Measurements from ENCODE around the gene HTRA1. TPM values are rescaled to one million over a fixed set of nuclear protein-coding genes. Genes with fewer than 3 reads are reported as not detected.

The HTRA1 gene
- total and polyA plus RNA-seq, 2 of the 4 experiments (the other 2 are of a cell fraction) = 28.5 to 108 TPM

GRCh38 chr10:122445904-122446303, 15.4 kb upstream of the HTRA1 start:
- H3K23ac ChIP-seq (ENCODE audit: low read depth, low read length) = no peak overlapping the region
- BruUV-seq (replicated peaks) = no TSS peak
- no peak overlapping the region for H4K8ac ChIP-seq (ENCODE audit: low read depth in 2 of 2, low read length in 2 of 2)
- no peak overlapping the region for H2BK20ac ChIP-seq (ENCODE audit: low read depth, low read length)
- ATAC-seq (ENCODE audit: low read depth) (no peak; the same call in 1 of the 2 replicates), DNase-seq (no peak)
- H3K4me2 ChIP-seq (ENCODE audit: low read depth, low read length) = no peak overlapping the region
- H3K4ac ChIP-seq (ENCODE audit: low read depth, low read length) = no peak overlapping the region
- intact Hi-C loops (cut with micrococcal nuclease) = no loop called here
- H3K9me1 ChIP-seq (ENCODE audit: insufficient read depth, low read length) = no peaks in the 10 kb centered on the region
- H4K91ac ChIP-seq (ENCODE audit: insufficient read depth, low read depth, low read length) = no peak overlapping the region
- H3K27me3 ChIP-seq (ENCODE audit: control insufficient read depth, insufficient read depth, low read length) = no peaks in the 10 kb centered on the region; the same call in none of the 2 replicates
- ChIA-PET CTCF (interaction anchor here (0.6 kb wide), 1 partner anchor 514 kb away, joined by 3 read pairs; no protein-coding TSS in a partner anchor), POLR2A (ENCODE audit: unreplicated experiment) (interaction anchor here (0.5 kb wide), 1 partner anchor 369 kb away, joined by 4 read pairs; no protein-coding TSS in a partner anchor)
- no peak for TF ChIP-seq NFE2L2 (IDR thresholded peaks at IDR 0.05; ENCODE audit: low read depth, low read length)
- TF ChIP-seq FOS (IDR thresholded peaks at IDR 0.05; ENCODE audit: low read depth, low read length) = no peak
- no peak for TF ChIP-seq BHLHE40 (IDR thresholded peaks at IDR 0.05; ENCODE audit: low read depth, low read length)
- TF ChIP-seq RAD21 (IDR thresholded peaks at IDR 0.05; ENCODE audit: low read length) = no peak
- no peak for TF ChIP-seq MAFK (IDR thresholded peaks at IDR 0.05; ENCODE audit: low read depth, low read length)
- TF ChIP-seq RCOR1 (IDR thresholded peaks at IDR 0.05; ENCODE audit: insufficient replicate concordance, low read length) = no peak
- no peak for TF ChIP-seq CTCF (conservative IDR thresholded peaks at IDR 0.05; ENCODE audit: low read depth, low read length)
- TF ChIP-seq, protein P1, sequence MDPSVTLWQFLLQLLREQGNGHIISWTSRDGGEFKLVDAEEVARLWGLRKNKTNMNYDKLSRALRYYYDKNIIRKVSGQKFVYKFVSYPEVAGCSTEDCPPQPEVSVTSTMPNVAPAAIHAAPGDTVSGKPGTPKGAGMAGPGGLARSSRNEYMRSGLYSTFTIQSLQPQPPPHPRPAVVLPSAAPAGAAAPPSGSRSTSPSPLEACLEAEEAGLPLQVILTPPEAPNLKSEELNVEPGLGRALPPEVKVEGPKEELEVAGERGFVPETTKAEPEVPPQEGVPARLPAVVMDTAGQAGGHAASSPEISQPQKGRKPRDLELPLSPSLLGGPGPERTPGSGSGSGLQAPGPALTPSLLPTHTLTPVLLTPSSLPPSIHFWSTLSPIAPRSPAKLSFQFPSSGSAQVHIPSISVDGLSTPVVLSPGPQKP (IDR thresholded peaks at IDR 0.05; ENCODE audit: borderline replicate concordance, low read depth, low read length) = no peak
- no peak for TF ChIP-seq RFX5 (IDR thresholded peaks at IDR 0.05; ENCODE audit: low read depth, low read length)
- no peak for TF ChIP-seq MXI1 (IDR thresholded peaks at IDR 0.05; ENCODE audit: borderline replicate concordance, low read depth, low read length)
- no peak for TF ChIP-seq CHD1 (IDR thresholded peaks at IDR 0.05; ENCODE audit: low read depth, low read length)
- no peak for TF ChIP-seq CEBPB (IDR thresholded peaks at IDR 0.05; ENCODE audit: low read depth, low read length)
- TF ChIP-seq, protein P2, sequence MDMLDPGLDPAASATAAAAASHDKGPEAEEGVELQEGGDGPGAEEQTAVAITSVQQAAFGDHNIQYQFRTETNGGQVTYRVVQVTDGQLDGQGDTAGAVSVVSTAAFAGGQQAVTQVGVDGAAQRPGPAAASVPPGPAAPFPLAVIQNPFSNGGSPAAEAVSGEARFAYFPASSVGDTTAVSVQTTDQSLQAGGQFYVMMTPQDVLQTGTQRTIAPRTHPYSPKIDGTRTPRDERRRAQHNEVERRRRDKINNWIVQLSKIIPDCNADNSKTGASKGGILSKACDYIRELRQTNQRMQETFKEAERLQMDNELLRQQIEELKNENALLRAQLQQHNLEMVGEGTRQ (IDR thresholded peaks at IDR 0.05; ENCODE audit: low read depth, low read length) = no peak
- no peak for TF ChIP-seq POLR2A (IDR thresholded peaks at IDR 0.05; ENCODE audit: low read depth, low read length)
- H2AK5ac ChIP-seq (ENCODE audit: low read depth, low read length) = no peak overlapping the region
- no peak overlapping the region for H4K5ac ChIP-seq (ENCODE audit: low read depth, low read length)
- dilution Hi-C loops (cut with HindIII; ENCODE audit: low sequenced_read_pairs, unreplicated experiment) = no loop called here
- H3K4me1 ChIP-seq (ENCODE audit: control insufficient read depth, insufficient read depth, low read length) = peaks cover 2% of the 10 kb centered on the region
- H3K36me3 ChIP-seq (ENCODE audit: control insufficient read depth, insufficient read depth, low read length) = no peaks in the 10 kb centered on the region
- no peaks in the 10 kb centered on the region for H3K79me1 ChIP-seq (ENCODE audit: low read depth in 1 of 2, low read length in 2 of 2)
- H3K9ac ChIP-seq (ENCODE audit: low read depth, low read length) = no peak overlapping the region
- no peak overlapping the region for H2BK15ac ChIP-seq (ENCODE audit: low read depth, low read length)
- H3K18ac ChIP-seq (ENCODE audit: low read depth, low read length) = no peak overlapping the region
- in situ Hi-C loops (cut with MboI; ENCODE audit: low sequenced_read_pairs) = no loop called here
- no peak overlapping the region for H2BK120ac ChIP-seq (ENCODE audit: low read depth, low read length)
- H2AFZ ChIP-seq (replicated peaks; ENCODE audit: low read length, poor library complexity) = no peak overlapping the region
- no peak overlapping the region for H3K4me3 ChIP-seq (ENCODE audit: insufficient read depth, low read depth, low read length)
- no peaks in the 10 kb centered on the region for H4K20me1 ChIP-seq (ENCODE audit: insufficient read depth, low read length)
- H3K27ac ChIP-seq (ENCODE audit: insufficient read depth, low read length) = no peak overlapping the region
- no peak overlapping the region for H3K56ac ChIP-seq (ENCODE audit: extremely low read depth, insufficient read depth, low read length)
- H3K9me3 ChIP-seq (ENCODE audit: control insufficient read depth, insufficient read depth, low read length) = peaks cover 3% of the 10 kb centered on the region
- no peak overlapping the region for H2AK9ac ChIP-seq (replicated peaks; ENCODE audit: low read depth, low read length, poor library complexity)
- no peak overlapping the region for H3K14ac ChIP-seq (replicated peaks; ENCODE audit: low read depth, low read length)
- H2BK5ac ChIP-seq (ENCODE audit: low read depth, low read length, poor library complexity, severe bottlenecking) = no peak overlapping the region

All from IMR-90 (cell line).